NCI-H1417 treated with DMSO at 0.1 percent for 48 hours (cell line): ENCODE results near the gene C3orf52.
A peak's percentile ranks its signal among the peaks of the same experiment; 100 is the strongest.
"Not testable (repeated sequence)": the region's sequence is repeated elsewhere in the genome, so short reads cannot be mapped to it uniquely, and the experiment has no call there.

Source experiments
- DNase-seq: peaks from one replicate; lab custom pipeline; 2025; lab: John Stamatoyannopoulos, UW

C3orf52 gene, protein sequence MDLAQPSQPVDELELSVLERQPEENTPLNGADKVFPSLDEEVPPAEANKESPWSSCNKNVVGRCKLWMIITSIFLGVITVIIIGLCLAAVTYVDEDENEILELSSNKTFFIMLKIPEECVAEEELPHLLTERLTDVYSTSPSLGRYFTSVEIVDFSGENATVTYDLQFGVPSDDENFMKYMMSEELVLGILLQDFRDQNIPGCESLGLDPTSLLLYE

DNA sequence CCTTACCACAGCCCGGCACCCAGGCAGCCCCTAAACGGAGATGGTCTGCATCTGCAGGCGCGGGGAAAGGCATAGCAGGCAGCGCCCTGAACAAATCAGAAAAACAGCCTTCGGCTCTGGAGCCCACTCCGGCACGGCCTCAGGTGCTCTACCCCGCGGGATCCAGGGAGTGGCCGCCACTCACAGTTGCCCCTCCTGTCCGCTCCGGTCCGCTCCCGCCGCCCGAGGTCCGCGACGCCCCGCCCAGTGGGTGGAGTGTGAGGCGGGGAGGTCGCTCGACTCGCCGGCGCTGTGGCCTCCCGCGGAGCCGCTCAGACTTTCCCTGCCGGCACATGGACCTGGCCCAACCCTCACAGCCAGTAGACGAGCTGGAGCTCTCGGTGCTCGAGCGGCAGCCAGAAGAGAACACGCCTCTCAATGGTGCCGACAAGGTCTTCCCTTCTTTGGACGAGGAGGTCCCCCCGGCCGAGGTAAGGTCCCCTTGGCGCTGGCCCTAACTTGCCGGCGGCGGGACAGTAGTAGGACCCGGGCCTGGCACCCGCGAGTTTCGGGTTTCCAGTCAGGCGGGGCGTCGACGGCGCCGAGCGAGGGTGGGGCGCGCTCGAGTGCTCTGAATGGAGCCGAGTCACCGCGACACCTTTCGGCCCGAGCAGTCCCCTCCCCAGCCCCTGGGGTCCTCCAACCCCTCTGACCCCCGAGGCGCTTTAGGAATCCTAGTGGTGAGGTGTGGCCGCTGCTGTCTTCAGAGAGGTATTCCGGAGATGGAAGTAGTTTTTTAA lies at the start of gene C3orf52:
TSS of gene C3orf52 (plus strand) at position 314 of the 779 bp plus-strand sequence. CDS start at position 333, 19 bp downstream.
- no peak for DNase-seq

- not testable (repeated sequence) for DNase-seq
These were observed 49.0 kb upstream of the C3orf52 start for GRCh38 chr3:112037194-112037593.

DNA sequence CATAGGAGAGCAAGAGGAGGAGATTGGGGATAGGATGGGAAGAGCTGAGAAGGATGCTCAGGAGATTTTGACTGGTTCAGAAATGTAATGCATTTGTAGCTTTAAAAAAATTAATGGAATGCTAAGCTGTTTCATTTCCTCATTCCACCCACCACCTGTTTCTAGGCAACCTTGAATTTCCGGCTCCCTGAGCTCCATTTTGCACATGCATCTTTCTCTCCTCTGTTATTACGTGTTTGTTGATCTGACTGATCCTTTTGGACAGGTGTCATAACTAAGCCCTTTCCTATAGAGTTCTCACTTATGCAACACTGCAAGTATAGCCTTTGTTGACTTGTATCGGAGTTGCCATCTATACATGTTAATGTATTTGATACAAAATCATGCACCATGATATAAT lies 47.3 kb upstream of the C3orf52 start:
- peak; percentile 10 for DNase-seq

- DNase-seq: no peak
These were observed 44.9 kb upstream of the C3orf52 start for GRCh38 chr3:112041321-112041720.

GRCh38 chr3:112042842-112043280 lies 43.3 kb upstream of the C3orf52 start:
- peak; percentile 97 for DNase-seq

DNA sequence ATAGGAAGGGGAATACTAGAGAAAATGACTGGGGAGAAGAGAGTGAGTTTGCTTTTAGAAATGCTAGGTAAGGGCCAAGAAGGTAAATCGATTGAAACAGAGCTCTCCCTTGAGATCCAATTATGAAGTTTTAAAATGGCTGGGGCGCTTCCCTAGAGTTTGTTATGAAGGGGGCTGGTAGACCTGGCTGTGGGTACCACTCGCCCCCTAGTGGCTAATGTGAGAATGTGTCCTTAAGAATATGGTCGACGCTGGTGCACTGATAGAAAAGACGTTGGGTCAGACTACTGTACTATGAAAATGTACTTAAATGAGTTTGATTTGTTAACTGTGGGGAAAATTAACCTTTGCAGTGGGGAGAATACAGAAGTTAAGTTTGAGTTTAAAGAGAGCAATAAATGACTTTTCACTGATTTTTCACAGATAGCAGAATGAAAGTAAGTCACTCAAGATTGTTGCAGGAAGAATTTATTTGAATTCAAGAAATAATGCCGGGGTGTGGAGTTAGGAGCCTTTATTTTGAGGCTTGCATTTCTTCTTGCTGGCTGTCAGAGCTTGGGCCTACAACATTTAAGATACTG lies 42.5 kb upstream of the C3orf52 start:
- peak; percentile 80 for DNase-seq

DNA sequence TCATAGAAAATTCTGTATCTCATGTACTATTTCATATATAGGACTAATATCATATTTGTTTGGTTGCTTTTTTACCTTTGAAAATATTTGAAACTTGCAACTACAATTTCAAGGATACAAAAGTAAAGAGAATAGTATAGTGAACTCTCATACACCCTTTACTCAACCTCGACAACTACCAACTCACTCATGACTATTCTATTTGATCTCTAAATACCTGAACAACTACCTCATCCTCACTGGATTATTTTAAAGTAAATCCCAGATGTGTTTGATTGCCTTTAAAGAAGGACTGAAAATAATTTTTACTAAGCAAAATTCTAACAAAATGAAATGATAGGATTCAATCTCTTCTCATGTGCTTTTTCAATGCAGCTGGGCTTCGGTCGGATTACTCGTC lies 39.6 kb upstream of the C3orf52 start:
- no peak for DNase-seq

- DNase-seq: no peak
These were observed 38.9 kb upstream of the C3orf52 start for GRCh38 chr3:112047264-112047663.

DNA sequence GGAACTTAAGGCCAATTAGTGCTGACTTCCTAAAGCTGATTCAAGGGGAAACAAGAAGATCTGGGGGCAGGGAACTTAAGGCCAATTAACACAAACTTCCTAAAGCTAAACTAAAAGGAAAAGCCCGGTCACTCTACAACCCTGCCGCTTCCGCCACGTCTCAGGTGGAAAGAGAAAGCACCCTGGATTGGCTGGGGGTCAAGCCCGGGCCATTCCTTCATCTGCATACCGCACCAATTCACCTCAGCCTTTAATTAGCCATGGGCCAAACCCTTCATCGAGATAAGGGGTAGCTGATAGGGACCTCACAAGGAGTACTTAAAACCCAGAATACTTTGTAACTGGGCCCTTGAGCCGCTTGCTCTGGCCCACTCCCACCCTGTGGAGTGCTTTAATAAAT lies 37.3 kb upstream of the C3orf52 start:
- no peak for DNase-seq

- DNase-seq: no peak
These were observed 33.0 kb upstream of the C3orf52 start for GRCh38 chr3:112053229-112053628.

DNA sequence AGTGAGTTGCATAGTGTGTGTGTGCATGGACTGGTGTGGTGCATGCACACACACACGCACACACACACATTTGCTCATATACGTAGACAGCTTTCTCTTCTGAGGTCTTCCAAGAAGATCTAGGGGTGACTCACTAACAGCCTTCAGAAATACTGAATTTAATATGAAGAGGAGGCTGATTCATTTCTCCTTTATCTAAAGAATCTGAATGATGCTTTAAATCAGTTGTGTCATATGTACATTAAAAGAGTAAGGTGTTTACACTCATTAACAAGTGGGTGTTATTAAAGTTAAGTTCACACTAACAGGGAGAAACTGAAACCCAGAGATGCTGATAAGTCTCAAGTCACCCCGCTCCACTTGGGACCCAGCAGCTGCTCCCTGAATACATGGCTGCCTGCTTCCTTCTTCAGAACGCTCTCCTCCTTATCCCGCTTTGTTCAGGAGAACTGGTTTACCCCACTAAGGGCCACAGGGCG lies 29.7 kb upstream of the C3orf52 start:
- no peak for DNase-seq

DNA sequence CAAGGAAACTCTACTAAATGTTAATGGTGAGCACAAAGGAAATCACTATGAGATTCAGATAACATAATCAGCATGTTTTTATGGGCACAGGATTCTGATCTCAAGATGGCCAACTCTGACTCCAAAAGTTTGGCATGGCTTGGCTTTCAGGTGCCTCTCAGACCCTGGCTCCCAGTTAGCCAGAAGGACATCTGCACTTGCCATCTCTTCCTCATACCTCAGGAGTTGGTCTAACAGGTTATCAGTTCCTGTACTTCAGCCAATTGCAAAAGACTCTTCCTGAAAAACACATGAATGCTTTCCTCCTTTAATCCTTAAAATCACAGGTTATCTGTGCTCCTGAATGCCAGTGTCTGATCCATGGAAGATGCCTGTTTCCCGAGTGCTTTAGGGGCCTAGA lies 26.7 kb upstream of the C3orf52 start:
- no peak for DNase-seq

DNA sequence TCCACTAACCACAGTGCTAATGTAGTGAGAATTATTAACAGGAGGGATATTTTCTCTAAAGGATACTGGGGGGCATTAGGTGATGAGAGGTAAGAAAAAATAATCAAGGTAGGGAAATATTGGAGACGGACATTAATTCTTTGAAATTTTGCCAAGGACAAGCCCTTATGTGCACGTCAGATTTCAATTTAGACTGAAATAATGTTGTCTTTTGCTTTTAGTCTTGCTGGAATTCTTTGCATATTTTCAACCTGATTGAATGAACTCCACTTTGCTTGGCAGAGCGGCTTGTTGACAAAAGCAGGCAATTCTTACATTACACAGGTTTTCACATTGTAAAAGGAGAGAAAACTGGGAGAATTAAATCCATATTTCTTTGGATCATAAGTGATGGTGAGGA lies 25.0 kb upstream of the C3orf52 start:
- no peak for DNase-seq

DNA sequence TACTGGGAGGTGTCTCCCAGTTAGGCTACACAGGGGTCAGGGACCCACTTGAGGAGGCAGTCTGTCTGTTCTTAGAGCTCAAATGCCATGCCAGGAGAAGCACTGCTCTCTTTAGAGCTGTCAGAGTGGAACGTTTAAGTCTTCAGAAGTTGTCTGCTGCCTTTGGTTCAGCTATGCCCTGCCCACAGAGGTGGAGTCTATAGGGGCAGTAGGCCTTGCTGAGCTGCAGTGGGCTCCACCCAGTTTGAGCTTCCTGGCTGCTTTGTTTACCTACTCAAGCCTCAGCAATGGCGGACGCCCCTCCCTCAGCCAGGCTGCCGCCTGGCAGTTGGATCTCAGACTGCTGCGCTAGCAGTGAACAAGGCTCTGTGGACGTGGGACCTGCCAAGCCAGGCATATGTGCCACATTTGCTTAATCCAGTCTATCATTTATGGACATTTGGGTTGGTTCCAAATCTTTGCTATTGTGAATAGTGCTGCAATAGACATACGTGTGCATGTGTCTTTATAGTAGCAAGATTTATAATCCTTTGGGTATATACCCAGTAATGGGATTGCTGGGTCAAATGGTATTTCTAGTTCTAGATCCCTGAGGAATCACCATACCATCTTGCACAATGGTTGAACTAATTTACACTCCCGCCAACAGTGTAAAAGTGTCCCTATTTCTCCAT lies 13.7 kb upstream of the C3orf52 start:
- not testable (repeated sequence) for DNase-seq

GRCh38 chr3:112074006-112074405 lies 12.2 kb upstream of the C3orf52 start:
- no peak for DNase-seq

- peak; percentile 70 for DNase-seq
These were observed 11.3 kb upstream of the C3orf52 start for GRCh38 chr3:112074616-112075497.

DNA sequence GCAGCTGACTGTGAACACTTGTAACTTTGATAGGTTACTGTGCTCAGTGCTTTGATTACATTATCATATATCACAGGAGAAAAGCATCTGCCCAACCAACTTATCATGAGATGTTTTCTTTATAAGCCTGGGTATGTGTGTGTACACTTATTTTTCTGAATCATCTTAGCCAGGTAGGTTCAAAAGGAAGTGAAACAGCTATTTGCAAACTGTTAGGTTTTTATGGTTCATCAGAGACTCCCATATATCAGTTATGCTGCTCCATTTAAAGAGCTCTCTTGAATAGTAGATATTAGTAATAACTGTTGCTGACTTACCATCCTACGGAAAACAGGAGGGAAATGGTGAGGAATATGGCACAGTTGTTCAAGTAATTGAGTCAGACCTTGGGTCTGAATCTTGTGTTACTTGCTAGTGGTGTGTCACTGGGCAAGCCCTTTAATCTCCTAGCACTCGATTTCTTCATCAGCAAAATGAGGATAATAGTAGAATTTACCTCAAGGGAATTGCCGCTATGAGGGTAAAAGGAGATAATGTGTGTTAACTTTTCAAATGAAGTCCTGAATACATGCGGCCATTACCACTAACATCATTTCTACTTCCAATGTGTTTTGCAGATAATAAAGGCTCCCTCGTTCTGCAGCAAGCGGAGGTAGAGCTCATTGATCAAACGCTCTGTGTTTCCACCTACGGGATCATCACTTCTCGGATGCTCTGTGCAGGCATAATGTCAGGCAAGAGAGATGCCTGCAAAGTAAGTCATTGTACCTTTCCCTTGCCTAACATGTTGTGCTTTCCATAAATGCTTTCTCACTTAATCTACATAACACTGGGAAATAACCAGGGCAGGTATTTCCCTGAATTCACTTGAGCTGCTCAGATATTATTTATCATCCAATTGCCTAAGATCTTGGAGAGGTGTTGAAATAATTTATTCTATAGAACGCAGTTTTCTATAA lies 7.8 kb upstream of the C3orf52 start:
- DNase-seq: no peak

DNA sequence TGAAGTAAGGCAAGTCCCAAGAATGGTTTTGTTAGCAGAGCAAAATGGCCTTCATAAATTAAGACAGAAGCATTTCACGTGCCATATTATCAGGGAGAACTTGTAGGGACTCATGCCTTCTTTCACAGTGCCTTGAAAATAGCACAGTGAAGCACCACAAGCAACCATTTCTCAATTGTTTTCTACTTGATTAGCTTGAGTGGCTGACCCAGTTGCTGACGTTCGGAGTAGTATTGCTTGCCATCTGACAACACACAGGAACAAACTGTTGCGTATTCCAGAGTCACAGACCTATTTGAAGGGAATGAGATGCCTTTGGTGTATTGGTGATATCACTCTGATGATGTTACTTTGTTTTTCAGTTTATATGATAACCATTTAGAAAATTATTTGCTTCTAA lies 3.0 kb upstream of the C3orf52 start:
- no peak for DNase-seq

DNA sequence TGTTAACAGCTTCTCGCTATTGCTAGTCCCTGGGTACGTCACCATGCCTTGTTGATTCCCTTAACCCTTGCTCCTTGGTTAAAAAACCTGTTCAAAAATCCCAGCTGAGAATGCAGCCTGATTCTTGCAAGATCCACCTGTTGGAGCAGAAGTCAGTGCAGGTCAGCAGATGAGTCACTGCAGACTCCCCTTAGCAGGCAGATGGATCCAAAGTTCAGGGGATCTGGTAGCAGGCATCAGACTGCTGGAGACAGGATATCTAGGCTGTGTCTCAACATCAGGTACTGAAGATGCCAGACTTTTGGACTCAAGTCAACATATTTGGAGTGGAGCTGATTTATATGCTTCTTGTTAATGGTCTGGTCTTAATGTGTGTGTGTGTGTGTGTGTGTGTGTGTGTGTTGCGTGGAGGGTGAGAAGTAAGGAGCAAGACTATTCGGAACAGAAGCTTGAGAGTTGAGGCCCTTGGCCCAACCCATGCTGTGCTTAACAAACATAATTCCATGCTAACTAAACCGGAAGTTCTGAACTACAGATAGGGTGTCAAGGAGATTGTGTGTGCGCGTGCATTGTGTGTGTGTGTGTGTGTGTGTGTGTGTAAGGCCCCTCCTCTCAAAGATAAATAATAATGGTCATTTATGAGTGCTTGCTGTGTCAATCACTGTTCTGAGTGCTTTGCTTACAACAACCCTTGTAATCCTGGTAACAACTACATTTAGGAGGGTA lies 1.0 kb upstream of the C3orf52 start:
- DNase-seq: no peak

- no peak for DNase-seq
These were observed 484 bp upstream of the C3orf52 start for GRCh38 chr3:112085735-112086075.
